Measurements from ENCODE around the gene VAV3.
"Not testable (repeated sequence)": the region's sequence is repeated elsewhere in the genome, so short reads cannot be mapped to it uniquely, and the experiment has no call there.

The VAV3 gene

GRCh38 chr1:107750364-107750959, 214.5 kb downstream of the VAV3 start:
- H3K4me3 ChIP-seq (ENCODE audit: low read depth, low read length): no peak overlapping the region
- no peak for TF ChIP-seq CTCF (IDR thresholded peaks at IDR 0.05; ENCODE audit: low read depth, low read length)

GRCh38 chr1:107748531-107748930, 216.4 kb downstream of the VAV3 start:
- H3K4me3 ChIP-seq (ENCODE audit: low read depth, low read length): no peak overlapping the region
- no peak for TF ChIP-seq CTCF (IDR thresholded peaks at IDR 0.05; ENCODE audit: low read depth, low read length)

GRCh38 chr1:107741242-107741641, 223.7 kb downstream of the VAV3 start:
- no peak overlapping the region for H3K4me3 ChIP-seq (ENCODE audit: low read depth, low read length)
- TF ChIP-seq CTCF (IDR thresholded peaks at IDR 0.05; ENCODE audit: low read depth, low read length): no peak

- TF ChIP-seq CTCF (IDR thresholded peaks at IDR 0.05; ENCODE audit: low read depth, low read length): no peak
- H3K4me3 ChIP-seq (ENCODE audit: low read depth, low read length): no peak overlapping the region
These were observed 224.4 kb downstream of the VAV3 start for GRCh38 chr1:107740579-107740978.

GRCh38 chr1:107739651-107740050, 225.3 kb downstream of the VAV3 start:
- TF ChIP-seq CTCF (IDR thresholded peaks at IDR 0.05; ENCODE audit: low read depth, low read length): no peak
- H3K4me3 ChIP-seq (ENCODE audit: low read depth, low read length): no peak overlapping the region

- TF ChIP-seq CTCF (IDR thresholded peaks at IDR 0.05; ENCODE audit: low read depth, low read length): no peak
- H3K4me3 ChIP-seq (ENCODE audit: low read depth, low read length): no peak overlapping the region
These were observed 225.8 kb downstream of the VAV3 start for GRCh38 chr1:107739201-107739600.

GRCh38 chr1:107733401-107733800, 231.6 kb downstream of the VAV3 start:
- H3K4me3 ChIP-seq (ENCODE audit: low read depth, low read length): not testable (repeated sequence)

GRCh38 chr1:107727866-107728265, 237.1 kb downstream of the VAV3 start:
- TF ChIP-seq CTCF (IDR thresholded peaks at IDR 0.05; ENCODE audit: low read depth, low read length): no peak
- H3K4me3 ChIP-seq (ENCODE audit: low read depth, low read length): no peak overlapping the region
